Lower leg skin (tissue), 4 donors: Measurements from ENCODE around the gene NUDT3. TPM values are rescaled to one million over a fixed set of nuclear protein-coding genes. Genes with fewer than 3 reads are reported as not detected.
A peak's percentile ranks its signal among the peaks of the same experiment; 100 is the strongest.
"Not testable (repeated sequence)": the region's sequence is repeated elsewhere in the genome, so short reads cannot be mapped to it uniquely, and the experiment has no call there.

Experiments used
- DNase-seq, 2 donors: peaks; one replicate each; pipeline ENCODE4 v3.0.0-alpha.2; 2019; ENCODE audit warnings: low spot score in 2 of 2
- H3K4me3 ChIP-seq: fragments of 200-600 bp; sonication (generic); 2 replicates; pipeline ENCODE4 v1.5.1; 2017; ENCODE audit warnings: mild to moderate bottlenecking, low read depth; ENCODE audit not compliant: poor library complexity, severe bottlenecking
- POLR2A ChIP-seq, 2 donors: fragments of 450-650 bp; IDR thresholded peaks; one replicate each; pipeline ENCODE4 v1.6.1; 2016 to 2017; ENCODE audit warnings: antibody characterized with exemption in 2 of 2, mild to moderate bottlenecking in 1 of 2, moderate library complexity in 1 of 2
- WGBS, 2 donors: methylation state at CpG; one replicate each; pipeline ENCODE4 v1.1.5; 2018; 5-methylcytosine and 5-hydroxymethylcytosine counted together
- intact Hi-C: fragments of 100-400 bp; cut with DNase I; formaldehyde crosslinking; loops from one replicate; pipeline ENCODE4 v1.15.0; 2023; ENCODE audit warnings: low total_unique reads
- total RNA-seq, 4 donors: library from RNA; depleted of rRNA; stranded (reverse); fragments of >200 nt; gene quantifications; one replicate each; pipeline ENCODE4 v1.1.0, GENCODE V29; 2016
- TF ChIP-seq, protein P1 (sequence below), 3 donors: fragments of 450-650 bp; IDR thresholded peaks; one replicate each; pipeline ENCODE4 v1.5.1; 2016; ENCODE audit warnings: antibody characterized with exemption in 3 of 3, mild to moderate bottlenecking in 3 of 3, moderate library complexity in 2 of 3

Gene NUDT3
- total RNA-seq, 4 donors from 2014 or later, result 10.0 to 29.1 (median 19.9) TPM

- H3K4me3 ChIP-seq, result no peak overlapping the region
- intact Hi-C loops, result no loop called here
- 95% methylated on average over 5 of the region's 5 CpGs for WGBS, 2 donors
- DNase-seq, result no peak
- TF ChIP-seq, protein P1, sequence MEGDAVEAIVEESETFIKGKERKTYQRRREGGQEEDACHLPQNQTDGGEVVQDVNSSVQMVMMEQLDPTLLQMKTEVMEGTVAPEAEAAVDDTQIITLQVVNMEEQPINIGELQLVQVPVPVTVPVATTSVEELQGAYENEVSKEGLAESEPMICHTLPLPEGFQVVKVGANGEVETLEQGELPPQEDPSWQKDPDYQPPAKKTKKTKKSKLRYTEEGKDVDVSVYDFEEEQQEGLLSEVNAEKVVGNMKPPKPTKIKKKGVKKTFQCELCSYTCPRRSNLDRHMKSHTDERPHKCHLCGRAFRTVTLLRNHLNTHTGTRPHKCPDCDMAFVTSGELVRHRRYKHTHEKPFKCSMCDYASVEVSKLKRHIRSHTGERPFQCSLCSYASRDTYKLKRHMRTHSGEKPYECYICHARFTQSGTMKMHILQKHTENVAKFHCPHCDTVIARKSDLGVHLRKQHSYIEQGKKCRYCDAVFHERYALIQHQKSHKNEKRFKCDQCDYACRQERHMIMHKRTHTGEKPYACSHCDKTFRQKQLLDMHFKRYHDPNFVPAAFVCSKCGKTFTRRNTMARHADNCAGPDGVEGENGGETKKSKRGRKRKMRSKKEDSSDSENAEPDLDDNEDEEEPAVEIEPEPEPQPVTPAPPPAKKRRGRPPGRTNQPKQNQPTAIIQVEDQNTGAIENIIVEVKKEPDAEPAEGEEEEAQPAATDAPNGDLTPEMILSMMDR (IDR thresholded peaks at IDR 0.05), result no peak
- no peak for TF ChIP-seq POLR2A (IDR thresholded peaks at IDR 0.05)
Observed at GRCh38 chr6:34373511-34373910, 19.0 kb downstream of the NUDT3 start.

DNA sequence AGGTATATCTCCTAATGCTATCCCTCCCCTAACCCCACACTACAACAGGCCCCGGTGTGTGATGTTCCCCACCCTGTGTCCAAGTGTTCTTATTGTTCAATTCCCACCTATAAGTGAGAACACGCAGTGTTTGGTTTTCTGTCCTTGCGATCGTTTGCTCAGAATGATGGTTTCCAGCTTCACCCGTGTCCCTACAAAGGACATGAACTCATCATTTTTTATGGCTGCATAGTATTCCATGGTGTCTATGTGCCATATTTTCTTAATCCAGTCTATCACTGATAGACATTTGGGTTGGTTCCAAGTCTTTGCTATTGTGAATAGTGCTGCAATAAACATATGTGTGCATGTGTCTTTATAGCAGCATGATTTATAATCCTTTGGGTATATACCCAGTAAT, 20.6 kb downstream of the NUDT3 start:
- intact Hi-C loops, DNase-seq: not testable (repeated sequence)
- WGBS, 2 donors, result 99% methylated on average over 5 of the region's 5 CpGs

DNA sequence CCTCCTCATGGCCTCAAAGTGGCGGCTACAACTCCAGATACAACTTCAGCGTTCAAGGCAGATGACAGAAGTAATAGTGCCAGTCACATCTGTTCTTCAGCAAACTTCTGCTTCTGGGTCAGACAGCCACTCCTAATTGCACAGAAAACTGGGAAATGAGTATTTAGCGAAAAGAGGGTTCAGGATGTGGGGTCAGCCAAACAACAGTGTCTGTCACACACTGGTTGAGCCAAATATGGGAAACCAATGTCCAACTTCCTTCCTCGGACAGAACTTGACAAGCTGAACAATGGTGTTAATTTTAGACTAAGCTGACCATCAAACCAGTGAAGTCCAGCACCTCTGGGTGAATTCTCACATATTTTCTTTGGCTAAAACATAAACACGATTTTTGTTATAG, 22.1 kb downstream of the NUDT3 start:
- intact Hi-C loops, result no loop called here
- TF ChIP-seq, protein P1 (IDR thresholded peaks at IDR 0.05), result no peak
- no peak for TF ChIP-seq POLR2A (IDR thresholded peaks at IDR 0.05)
- H3K4me3 ChIP-seq, result no peak overlapping the region
- DNase-seq, result peak in 1 of 2 donors; percentile 22
- WGBS, 2 donors, result 79 to 82% methylated on average over 5 of the region's 5 CpGs

More for the DNA sequence above, 20.6 kb downstream of the NUDT3 start:
- not testable (repeated sequence) for H3K4me3 ChIP-seq

- TF ChIP-seq POLR2A (IDR thresholded peaks at IDR 0.05), result no peak
- TF ChIP-seq, protein P1 (IDR thresholded peaks at IDR 0.05), result no peak
- no peak overlapping the region for H3K4me3 ChIP-seq
- no peak for DNase-seq
- 89 to 94% methylated on average over 4 of the region's 4 CpGs for WGBS, 2 donors
- intact Hi-C loops, result no loop called here
Observed at GRCh38 chr6:34369385-34369784, 23.1 kb downstream of the NUDT3 start.

- no peak for DNase-seq
- intact Hi-C loops, result no loop called here
- H3K4me3 ChIP-seq, result no peak overlapping the region
- TF ChIP-seq, protein P1 (IDR thresholded peaks at IDR 0.05), result no peak
- no peak for TF ChIP-seq POLR2A (IDR thresholded peaks at IDR 0.05)
- WGBS, 2 donors, result 80 to 85% methylated on average over 3 of the region's 3 CpGs
Observed at GRCh38 chr6:34366639-34366921, 25.9 kb downstream of the NUDT3 start.

- H3K4me3 ChIP-seq, intact Hi-C loops, DNase-seq: not testable (repeated sequence)
- WGBS, 2 donors, result 84 to 87% methylated on average over 9 of the region's 9 CpGs
Observed at GRCh38 chr6:34365781-34366638, 26.5 kb downstream of the NUDT3 start.

DNA sequence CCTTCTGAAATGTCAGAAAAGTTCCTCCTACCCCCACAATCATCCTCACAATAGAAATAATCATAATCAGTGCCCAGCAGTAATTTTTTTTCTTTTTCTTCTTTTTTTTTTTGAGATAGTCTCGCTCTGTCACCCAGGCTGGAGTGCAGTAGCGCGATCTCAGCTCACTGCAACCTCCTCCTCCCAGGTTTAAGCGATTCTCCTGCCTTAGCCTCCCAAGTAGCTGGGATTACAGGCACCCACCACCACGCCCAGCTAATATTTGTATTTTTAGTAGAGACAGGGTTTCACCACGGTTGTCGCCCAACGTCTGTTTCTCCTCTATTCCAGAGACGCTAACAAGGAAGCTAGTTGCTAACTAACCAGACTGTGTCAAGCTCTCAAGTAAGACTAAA, 28.8 kb downstream of the NUDT3 start:
- H3K4me3 ChIP-seq, DNase-seq, intact Hi-C loops: not testable (repeated sequence)
- WGBS, 2 donors, result 93 to 97% methylated on average over 9 of the region's 9 CpGs
